Hematopoietic multipotent progenitor cell treated with erythropoietin and hydrocortisone succinate and interleukin-3 and kit ligand, for 8 days (in vitro differentiated cells): ENCODE measurements around the gene ANP32E.
"Not testable (repeated sequence)": the region's sequence is repeated elsewhere in the genome, so short reads cannot be mapped to it uniquely, and the experiment has no call there.

Experiments used
- DNase-seq: peaks from one replicate; pipeline ENCODE4 v3.0.0-alpha.2; 2015

ANP32E gene

GRCh38 chr1:150256554-150257341, 20.8 kb upstream of the ANP32E start:
- no peak for DNase-seq

DNA sequence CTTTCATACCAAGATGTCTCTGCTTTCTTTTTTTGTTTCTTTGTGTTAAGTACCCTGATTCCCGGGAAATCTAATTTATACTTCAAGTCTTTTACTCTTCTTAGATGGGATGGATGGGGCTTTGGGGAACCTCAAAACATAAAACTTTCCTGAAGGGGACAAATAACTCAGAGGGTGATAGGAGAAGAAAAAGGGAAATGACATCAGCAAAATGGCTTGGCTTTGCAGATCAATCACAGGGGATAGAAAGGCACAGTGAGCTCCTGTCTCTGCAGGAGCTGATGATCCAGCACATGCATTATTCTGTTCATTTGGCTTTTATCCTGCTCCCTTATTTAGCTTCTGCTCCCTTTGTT, 20.3 kb upstream of the ANP32E start:
- no peak for DNase-seq

GRCh38 chr1:150249936-150250335, 14.0 kb upstream of the ANP32E start:
- DNase-seq, result no peak

- no peak for DNase-seq
Measured at GRCh38 chr1:150243003-150243402, 7.1 kb upstream of the ANP32E start.

DNA sequence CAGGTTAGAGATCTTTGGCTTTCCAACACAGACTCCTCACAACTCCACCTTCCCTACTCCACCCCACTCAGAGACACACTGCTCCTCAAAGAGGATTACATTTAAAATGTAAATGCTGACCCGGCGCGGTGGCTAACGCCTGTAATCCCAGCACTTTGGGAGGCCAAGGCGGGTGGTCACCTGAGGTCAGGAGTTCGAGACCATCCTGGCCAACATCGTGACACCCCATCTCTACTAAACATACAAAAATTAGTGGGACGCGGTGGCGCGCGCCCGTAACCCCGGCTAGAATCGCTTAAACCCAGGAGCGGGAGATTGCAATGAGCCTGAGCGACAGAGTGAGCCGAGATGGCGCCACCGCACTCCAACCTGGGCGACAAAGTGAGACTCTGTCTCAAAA, 1.8 kb upstream of the ANP32E start:
- DNase-seq, result no peak

DNA sequence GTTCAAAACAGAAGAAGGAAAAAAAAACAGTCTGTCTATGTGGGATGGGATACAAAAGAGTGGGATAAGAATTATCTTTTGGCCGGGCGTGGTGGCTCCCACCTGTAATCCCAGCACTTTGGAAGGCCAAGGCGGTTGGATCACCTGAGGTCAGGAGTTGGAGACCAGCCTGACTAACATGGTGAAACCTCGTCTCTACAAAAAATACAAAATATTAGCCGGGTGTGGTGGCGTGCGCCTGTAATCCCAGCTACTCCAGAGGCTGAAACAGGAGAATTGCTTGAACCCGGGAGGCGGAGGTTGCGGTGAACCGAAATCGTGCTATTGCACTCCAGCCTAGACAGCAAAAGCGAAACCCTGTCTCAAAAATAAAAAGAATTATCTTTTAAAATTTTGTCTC, 1.3 kb upstream of the ANP32E start:
- DNase-seq, result not testable (repeated sequence)

DNA sequence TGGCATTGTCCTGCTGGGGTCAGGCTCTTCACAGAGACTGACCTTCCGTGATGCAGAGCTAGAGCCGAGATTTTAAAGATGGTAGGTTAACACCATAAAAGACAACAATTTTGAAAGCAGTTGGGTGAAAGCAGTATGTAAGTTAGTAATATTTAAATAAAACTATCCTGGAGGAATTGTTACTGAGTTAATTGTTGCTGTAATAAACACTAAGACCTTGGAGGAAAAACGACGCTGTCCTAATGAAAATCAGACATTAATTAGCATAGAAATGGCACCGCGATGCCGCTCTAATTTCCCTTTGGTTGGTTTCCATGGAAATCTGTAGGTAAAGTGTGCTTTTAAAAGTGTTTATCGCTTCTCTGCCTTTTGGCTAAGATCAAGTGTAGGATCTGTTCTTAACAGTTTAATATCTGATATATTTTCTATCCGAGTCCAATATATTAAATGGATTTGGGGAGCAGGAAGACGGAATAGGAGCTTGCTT, 745 bp upstream of the ANP32E start:
- DNase-seq, result no peak

GRCh38 chr1:150235294-150235851, 539 bp downstream of the ANP32E start:
- DNase-seq, result peak; percentile 39

- DNase-seq, result peak; percentile 90
Measured at GRCh38 chr1:150234566-150235293, 1.2 kb downstream of the ANP32E start.

DNA sequence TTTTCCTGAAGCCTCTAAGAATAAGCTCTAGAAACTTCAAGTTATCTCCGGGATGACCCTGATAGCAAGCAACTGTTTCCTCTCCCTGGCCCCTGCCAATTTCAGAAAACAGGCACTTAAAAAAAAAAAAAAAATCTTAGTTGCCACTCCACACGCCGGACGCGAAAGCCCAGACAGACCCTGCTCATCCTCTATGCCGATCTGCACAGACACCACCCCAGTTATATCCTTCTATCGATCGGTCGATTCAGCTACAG, 1.7 kb downstream of the ANP32E start:
- DNase-seq, result no peak

DNA sequence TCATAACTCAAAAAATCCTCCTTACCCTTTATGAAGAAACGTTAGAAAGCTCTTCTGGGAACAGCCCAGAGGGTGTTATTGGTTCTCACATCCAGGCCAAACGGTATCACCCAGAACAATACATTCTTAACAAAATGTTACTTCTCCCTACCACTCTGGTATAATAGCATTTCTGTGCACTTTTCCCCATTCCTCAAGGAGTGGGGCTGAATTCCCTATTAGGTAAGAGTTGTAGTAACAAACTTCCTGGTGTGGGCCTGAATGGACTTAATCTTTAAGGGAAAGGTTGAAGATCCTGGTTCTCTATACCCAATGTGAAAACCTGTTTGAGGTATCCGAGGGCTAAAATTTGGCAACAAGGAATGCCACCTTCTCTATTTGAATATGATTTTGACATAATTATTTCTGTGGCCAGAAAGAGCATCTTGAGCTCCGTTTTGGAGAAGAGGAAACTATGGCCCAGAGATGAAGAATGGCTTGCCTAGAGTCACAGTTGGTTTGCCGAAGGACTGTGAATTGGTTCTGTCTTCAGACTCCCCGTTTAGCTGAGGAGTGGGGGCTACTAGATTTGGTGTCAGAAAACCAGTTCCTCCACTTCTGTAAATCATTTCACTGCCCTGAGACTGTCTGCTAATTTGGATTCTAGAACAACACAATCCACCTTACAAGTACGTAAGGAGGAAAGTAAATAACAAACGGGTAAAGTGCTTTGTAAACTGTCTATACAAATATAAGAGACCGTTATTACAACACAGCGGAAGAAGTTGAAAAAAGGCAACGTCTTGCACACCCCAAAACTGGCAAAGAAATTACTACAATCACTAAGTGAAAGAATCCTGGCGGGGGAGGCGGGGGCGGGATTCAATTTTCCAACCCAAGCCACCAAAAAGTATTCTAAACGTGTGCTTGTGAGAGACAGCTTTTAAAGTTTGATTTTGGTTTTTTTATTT, 2.3 kb downstream of the ANP32E start:
- DNase-seq, result peak; percentile 35

DNA sequence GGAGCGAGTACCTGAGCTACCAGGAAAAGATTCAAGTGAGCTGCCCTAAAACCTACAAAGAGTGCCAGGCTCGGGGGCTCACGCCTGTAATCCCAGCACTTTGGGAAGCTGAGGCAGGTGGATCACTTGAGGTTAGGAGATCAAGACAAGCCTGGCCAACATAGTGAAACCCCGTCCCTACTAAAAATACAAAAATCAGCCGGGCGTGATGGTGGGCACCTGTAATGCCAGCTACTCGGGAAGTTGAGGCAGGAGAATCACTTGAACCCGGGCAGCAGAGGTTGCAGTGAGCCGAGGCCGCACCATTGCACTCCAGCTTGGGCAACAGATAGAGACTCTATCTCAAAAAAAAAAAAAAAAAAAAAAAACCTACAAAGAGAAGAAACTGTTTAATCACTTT, 3.0 kb downstream of the ANP32E start:
- not testable (repeated sequence) for DNase-seq

DNA sequence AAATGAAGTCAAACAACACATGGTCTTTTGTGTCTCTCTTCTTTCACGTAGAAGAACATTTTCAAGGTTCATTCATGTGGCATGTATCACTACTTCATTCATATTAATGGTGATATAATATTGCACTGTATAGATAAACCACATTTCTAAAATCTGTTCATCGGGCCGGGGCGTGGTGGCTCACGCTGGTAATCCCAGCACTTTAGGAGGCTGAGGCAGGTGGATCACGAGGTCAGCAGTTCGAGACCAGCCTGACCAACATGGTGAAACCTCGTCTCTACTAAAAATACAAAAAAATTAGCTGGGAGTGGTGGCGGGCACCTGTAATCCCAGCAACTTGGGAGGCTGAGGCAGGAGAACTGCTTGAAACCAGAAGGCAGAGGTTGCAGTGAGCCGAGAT, 7.7 kb downstream of the ANP32E start:
- DNase-seq, result not testable (repeated sequence)

GRCh38 chr1:150227228-150227627, 8.7 kb downstream of the ANP32E start:
- DNase-seq, result no peak

GRCh38 chr1:150226486-150226885, 9.4 kb downstream of the ANP32E start:
- no peak for DNase-seq

GRCh38 chr1:150225546-150225945, 10.4 kb downstream of the ANP32E start:
- no peak for DNase-seq

GRCh38 chr1:150224983-150225382, 10.9 kb downstream of the ANP32E start:
- no peak for DNase-seq

GRCh38 chr1:150221552-150221951, 14.4 kb downstream of the ANP32E start:
- peak; percentile 52 for DNase-seq

DNA sequence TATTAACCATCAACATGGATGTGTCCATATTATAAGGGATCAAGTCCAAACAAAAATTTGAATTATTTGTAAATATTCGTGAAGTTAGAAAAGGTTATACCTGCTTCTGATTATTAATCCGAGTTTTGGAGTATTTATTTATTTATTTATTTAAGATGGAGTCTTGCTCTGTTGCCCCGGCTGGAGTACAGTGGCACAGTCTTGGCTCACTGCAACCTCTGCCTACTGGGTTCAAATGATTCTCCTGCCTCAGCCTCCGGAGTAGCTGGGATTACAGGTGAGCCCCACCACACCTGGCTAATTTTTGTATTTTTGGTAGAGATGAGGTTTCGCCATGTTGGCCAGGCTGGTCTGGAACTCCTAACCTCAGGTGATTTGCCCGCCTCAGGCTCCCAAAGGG, 20.1 kb downstream of the ANP32E start:
- DNase-seq, result not testable (repeated sequence)

DNA sequence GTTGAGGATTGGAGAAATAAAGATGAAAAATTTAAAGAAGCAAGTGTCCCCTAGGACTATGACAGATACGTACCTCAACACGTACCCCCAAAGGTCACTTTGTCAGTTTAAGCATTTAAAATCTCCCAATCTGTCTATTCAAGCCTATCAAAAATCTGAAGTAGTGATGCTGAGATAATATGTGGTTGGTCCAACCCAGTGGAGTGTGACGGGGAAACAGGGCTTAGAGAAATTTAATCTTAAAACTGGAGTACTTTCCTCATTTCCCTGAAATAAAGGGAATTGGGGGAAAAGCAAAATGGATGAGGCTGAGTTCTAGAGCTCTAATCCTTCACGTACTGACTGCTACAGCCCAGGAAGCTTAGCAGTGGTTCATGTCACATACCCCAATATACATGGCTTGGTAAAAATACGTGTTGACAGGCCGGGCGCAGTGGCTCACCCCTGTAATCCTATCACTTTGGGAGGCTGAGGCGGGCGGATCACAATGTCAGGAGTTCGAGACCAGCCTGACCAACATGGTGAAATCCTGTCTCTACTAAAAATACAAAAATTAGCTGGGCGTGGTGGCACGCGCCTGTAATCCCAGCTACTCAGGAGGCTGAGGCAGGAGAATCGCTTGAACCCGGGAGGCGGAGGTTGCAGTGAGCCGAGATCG, 21.7 kb downstream of the ANP32E start:
- not testable (repeated sequence) for DNase-seq

GRCh38 chr1:150213170-150214098, 22.5 kb downstream of the ANP32E start:
- DNase-seq, result peak; percentile 97
